ENCODE data around the gene SIK1. TPM values are rescaled to one million over a fixed set of nuclear protein-coding genes. Genes with fewer than 3 reads are reported as not detected.

Gene SIK1
- 6.5 TPM for total RNA-seq

DNA sequence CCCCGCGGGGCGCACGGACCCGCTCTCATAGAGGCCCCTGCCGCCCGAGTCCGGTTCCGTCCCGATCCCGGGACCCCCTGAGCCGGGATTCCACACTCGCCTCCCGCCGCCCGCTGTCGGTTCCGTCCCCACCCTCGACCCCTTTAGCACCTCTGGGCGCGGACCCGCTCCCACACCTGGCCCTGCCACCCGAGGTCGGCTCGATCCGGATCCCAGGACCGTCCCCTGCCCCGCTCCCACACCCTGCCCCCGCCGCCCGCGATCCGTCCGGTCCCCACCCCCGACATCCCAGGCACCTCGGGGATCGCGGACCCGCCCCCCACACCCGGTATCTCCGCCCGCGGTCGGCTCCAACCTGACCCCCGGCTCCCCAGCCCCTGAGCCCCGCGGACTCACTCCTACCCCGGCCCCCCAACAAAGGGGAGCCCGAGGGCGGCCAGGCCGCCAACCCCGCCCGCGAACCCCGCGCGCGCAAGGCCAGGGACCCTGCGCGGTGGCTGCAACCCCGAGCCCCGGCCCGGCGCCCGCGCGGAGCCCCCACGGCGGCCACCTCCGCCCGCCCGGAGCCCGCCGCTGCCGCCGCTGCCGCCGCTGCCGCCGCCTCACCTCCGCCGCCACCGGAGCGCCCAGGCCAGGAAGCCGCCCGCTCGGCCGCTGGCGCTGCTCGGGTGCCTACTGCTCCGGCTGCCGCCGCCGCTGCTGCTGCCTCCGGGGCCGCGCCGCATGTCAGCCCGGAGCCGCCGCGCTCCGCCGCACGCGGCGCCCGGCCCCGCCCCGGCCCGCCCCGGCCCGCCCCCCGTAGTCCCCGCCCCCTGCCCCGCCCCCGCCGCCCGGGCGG, at the start of gene SIK1:
TSS of gene SIK1 (minus strand) at position 728 of the 838 bp plus-strand sequence. CDS start 953 bp downstream, outside the sequence.

Other genes with a start within 250 kb of the SIK1 start
- 2.5 TPM for gene HSF2BP, start 232.4 kb upstream of the SIK1 start, total RNA-seq
- gene RRP1B, start 232.4 kb upstream of the SIK1 start, total RNA-seq, result 24.5 TPM

Measured in diencephalon (tissue), 1 donor.